Neural cell (in vitro differentiated cells): Measurements from ENCODE around the gene COPS6. TPM values are rescaled to one million over a fixed set of nuclear protein-coding genes. Genes with fewer than 3 reads are reported as not detected.

Source experiments
- H2AFZ ChIP-seq: fragments of 200-600, 300-800 bp; sonication (generic), shearing (Covaris generic); 2 replicates; pipeline ENCODE4 v1.6.0; 2014; ENCODE audit warnings: low read depth, mild to moderate bottlenecking, antibody characterized with exemption, low read length, moderate library complexity
- H3F3A ChIP-seq: fragments of 200-600 bp; shearing (Covaris generic); 2 replicates; pipeline ENCODE4 v1.6.1; 2016; ENCODE audit warnings: mild to moderate bottlenecking, moderate library complexity, mixed read lengths, antibody characterized with exemption, low read length; ENCODE audit not compliant: insufficient read depth, poor library complexity, severe bottlenecking
- H3K27ac ChIP-seq: fragments of 200-600, 300-800 bp; sonication (generic), shearing (Covaris generic); 2 replicates; pipeline ENCODE4 v1.5.1; 2014; ENCODE audit warnings: mild to moderate bottlenecking, low read length, moderate library complexity
- H3K27me3 ChIP-seq: fragments of 300-800, 200-600 bp; sonication (generic), shearing (Covaris generic); 2 replicates; pipeline ENCODE4 v1.6.0; 2014; ENCODE audit warnings: mild to moderate bottlenecking, low read depth, low read length, moderate library complexity; ENCODE audit not compliant: insufficient read depth
- H3K36me3 ChIP-seq: fragments of 300-800, 200-600 bp; sonication (generic), shearing (Covaris generic); 2 replicates; pipeline ENCODE4 v1.5.1; 2014; ENCODE audit warnings: mild to moderate bottlenecking, antibody characterized with exemption, low read length, moderate library complexity; ENCODE audit not compliant: insufficient read depth
- H3K4me2 ChIP-seq: fragments of 300-800, 200-600 bp; sonication (generic), shearing (Covaris generic); 2 replicates; pipeline ENCODE4 v1.6.0; 2014; ENCODE audit warnings: mild to moderate bottlenecking, low read length
- H3K4me3 ChIP-seq: fragments of 300-800, 200-600 bp; sonication (generic), shearing (Covaris generic); 2 replicates; pipeline ENCODE4 v1.5.1; 2014; ENCODE audit warnings: mild to moderate bottlenecking, low read length, moderate library complexity
- H3K79me2 ChIP-seq: fragments of 200-600 bp; shearing (Covaris generic); replicated peaks from 2 replicates; pipeline ENCODE4 v1.6.0; 2014; ENCODE audit warnings: mild to moderate bottlenecking, low read length, moderate library complexity; ENCODE audit not compliant: insufficient read depth
- H3K9ac ChIP-seq: fragments of 300-800, 200-600 bp; sonication (generic), shearing (Covaris generic); 2 replicates; pipeline ENCODE4 v1.6.1; 2016; ENCODE audit warnings: mild to moderate bottlenecking, low read length, mixed read lengths
- H3K9me2 ChIP-seq: fragments of 200-600 bp; shearing (Covaris generic); 2 replicates; pipeline ENCODE4 v1.6.1; 2016; ENCODE audit warnings: mild to moderate bottlenecking, low read length, mixed read lengths; ENCODE audit not compliant: insufficient read depth
- H3K9me3 ChIP-seq: fragments of 200-600, 300-800 bp; sonication (generic), shearing (Covaris generic); 2 replicates; pipeline ENCODE4 v1.6.1; 2016; ENCODE audit warnings: mild to moderate bottlenecking, mixed run types, low read length, moderate library complexity, mixed read lengths
- H4K20me1 ChIP-seq: fragments of 200-600 bp; shearing (Covaris generic); 2 replicates; pipeline ENCODE4 v1.6.1; 2016; ENCODE audit warnings: mild to moderate bottlenecking, mixed run types; ENCODE audit not compliant: insufficient read depth
- EP300 ChIP-seq: fragments of 450-650 bp; conservative IDR thresholded peaks from 2 replicates; pipeline ENCODE4 v1.6.1; 2014; ENCODE audit warnings: antibody characterized with exemption, mild to moderate bottlenecking, moderate library complexity; ENCODE audit not compliant: poor library complexity, severe bottlenecking
- EZH2 ChIP-seq: fragments of 200-600, 300-800 bp; shearing (Covaris generic), sonication (generic); IDR thresholded peaks from 2 replicates; pipeline ENCODE4 v1.6.1; 2014; ENCODE audit warnings: antibody characterized with exemption, low read length, borderline replicate concordance, mild to moderate bottlenecking; ENCODE audit not compliant: insufficient read depth, poor library complexity, severe bottlenecking
- MXI1 ChIP-seq: fragments of 450-650 bp; conservative IDR thresholded peaks from 2 replicates; pipeline ENCODE4 v1.6.1; 2014; ENCODE audit warnings: antibody characterized with exemption, mild to moderate bottlenecking; ENCODE audit not compliant: poor library complexity, severe bottlenecking
- POLR2AphosphoS5 ChIP-seq: IDR thresholded peaks from 2 replicates; pipeline ENCODE4 v1.6.1; 2012
- RAD21 ChIP-seq: fragments of 450-650 bp; conservative IDR thresholded peaks from 2 replicates; pipeline ENCODE4 v1.6.1; 2014; ENCODE audit warnings: antibody characterized with exemption, mild to moderate bottlenecking, moderate library complexity
- REST ChIP-seq: IDR thresholded peaks from 2 replicates; pipeline ENCODE4 v1.6.1; 2012; ENCODE audit warnings: borderline replicate concordance
- SMC3 ChIP-seq: fragments of 450-650 bp; conservative IDR thresholded peaks from 2 replicates; pipeline ENCODE4 v1.6.1; 2014; ENCODE audit warnings: antibody characterized with exemption, mild to moderate bottlenecking, moderate library complexity; ENCODE audit not compliant: poor library complexity
- TAF1 ChIP-seq: IDR thresholded peaks from 2 replicates; pipeline ENCODE4 v1.6.1; 2012; ENCODE audit warnings: low read depth
- polyA plus RNA-seq: library from polyadenylated mRNA; depleted of rRNA; stranded (reverse); fragments of >200 nt; gene quantifications from 2 replicates; pipeline ENCODE4 v1.2.3, GENCODE V29; 2014
- TF ChIP-seq, protein P1 (sequence below): fragments of 450-650 bp; IDR thresholded peaks from 2 replicates; pipeline ENCODE4 v1.5.1; 2014; ENCODE audit warnings: antibody characterized with exemption, mild to moderate bottlenecking, moderate library complexity; ENCODE audit not compliant: poor library complexity, severe bottlenecking

COPS6 gene
- polyA plus RNA-seq, 1 donor from 2014 or later = 57.1 TPM

DNA sequence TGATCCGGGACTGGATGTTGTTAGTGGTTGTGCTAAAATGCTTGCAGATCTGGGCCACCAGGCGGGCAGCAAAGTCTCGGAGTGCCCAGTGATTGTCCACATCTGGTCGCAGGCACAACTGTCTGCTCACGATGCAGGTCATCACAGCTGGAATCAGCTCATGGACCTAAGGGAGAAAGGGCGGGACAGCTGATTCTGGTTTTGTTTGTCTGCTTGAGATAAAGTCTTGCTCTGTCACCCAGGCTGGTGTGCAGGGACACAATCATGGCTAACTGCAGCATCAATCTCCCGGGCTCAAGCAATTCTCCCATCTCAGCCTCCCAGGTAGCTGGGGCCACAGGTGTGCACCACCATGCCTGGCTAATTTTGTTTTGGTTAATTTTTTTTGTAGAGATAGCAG lies 22.4 kb downstream of the COPS6 start:
- TF ChIP-seq SMC3 (no peak), EZH2 (no peak), TAF1 (no peak), MXI1 (no peak), REST (no peak), POLR2AphosphoS5 (no peak), RAD21 (no peak), EP300 (no peak)
- TF ChIP-seq, protein P1, sequence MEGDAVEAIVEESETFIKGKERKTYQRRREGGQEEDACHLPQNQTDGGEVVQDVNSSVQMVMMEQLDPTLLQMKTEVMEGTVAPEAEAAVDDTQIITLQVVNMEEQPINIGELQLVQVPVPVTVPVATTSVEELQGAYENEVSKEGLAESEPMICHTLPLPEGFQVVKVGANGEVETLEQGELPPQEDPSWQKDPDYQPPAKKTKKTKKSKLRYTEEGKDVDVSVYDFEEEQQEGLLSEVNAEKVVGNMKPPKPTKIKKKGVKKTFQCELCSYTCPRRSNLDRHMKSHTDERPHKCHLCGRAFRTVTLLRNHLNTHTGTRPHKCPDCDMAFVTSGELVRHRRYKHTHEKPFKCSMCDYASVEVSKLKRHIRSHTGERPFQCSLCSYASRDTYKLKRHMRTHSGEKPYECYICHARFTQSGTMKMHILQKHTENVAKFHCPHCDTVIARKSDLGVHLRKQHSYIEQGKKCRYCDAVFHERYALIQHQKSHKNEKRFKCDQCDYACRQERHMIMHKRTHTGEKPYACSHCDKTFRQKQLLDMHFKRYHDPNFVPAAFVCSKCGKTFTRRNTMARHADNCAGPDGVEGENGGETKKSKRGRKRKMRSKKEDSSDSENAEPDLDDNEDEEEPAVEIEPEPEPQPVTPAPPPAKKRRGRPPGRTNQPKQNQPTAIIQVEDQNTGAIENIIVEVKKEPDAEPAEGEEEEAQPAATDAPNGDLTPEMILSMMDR = no peak
- Histone ChIP-seq H2AFZ (no peak overlapping the region), H3F3A (no peaks in the 10 kb centered on the region), H3K9me3 (no peaks in the 10 kb centered on the region), H3K4me3 (no peak overlapping the region), H3K4me2 (no peak overlapping the region), H3K36me3 (no peaks in the 10 kb centered on the region), H3K9ac (no peak overlapping the region), H3K9me2 (no peaks in the 10 kb centered on the region), H4K20me1 (no peaks in the 10 kb centered on the region), H3K79me2 (no peaks in the 10 kb centered on the region), H3K27me3 (no peaks in the 10 kb centered on the region), H3K27ac (no peak overlapping the region)

- H3K9me3 ChIP-seq = no peaks in the 10 kb centered on the region
- H3K36me3 ChIP-seq = no peaks in the 10 kb centered on the region
- no peaks in the 10 kb centered on the region for H4K20me1 ChIP-seq
Observed at GRCh38 chr7:100111914-100112313, 23.1 kb downstream of the COPS6 start.

More at GRCh38 chr7:100111914-100112313, 23.1 kb downstream of the COPS6 start:
- H3K27ac ChIP-seq = no peak overlapping the region
- H3K27me3 ChIP-seq = no peaks in the 10 kb centered on the region
- TF ChIP-seq TAF1 = no peak
- TF ChIP-seq MXI1 = no peak
- TF ChIP-seq RAD21 = no peak
- TF ChIP-seq POLR2AphosphoS5 = no peak
- TF ChIP-seq EZH2 = no peak
- TF ChIP-seq EP300 = no peak
- TF ChIP-seq REST = no peak
- H3K9ac ChIP-seq = no peak overlapping the region
- no peaks in the 10 kb centered on the region for H3K79me2 ChIP-seq
- no peak overlapping the region for H3K4me3 ChIP-seq
- H3F3A ChIP-seq = no peaks in the 10 kb centered on the region
- no peak overlapping the region for H2AFZ ChIP-seq
- no peak overlapping the region for H3K4me2 ChIP-seq
- no peaks in the 10 kb centered on the region for H3K9me2 ChIP-seq
